HepG2 (cell line): ENCODE measurements around the gene IL4I1. TPM values are rescaled to one million over a fixed set of nuclear protein-coding genes. Genes with fewer than 3 reads are reported as not detected.

Experiments
- AFF4 ChIP-seq: sonication (generic); formaldehyde crosslinking; IDR thresholded peaks from 2 replicates; pipeline ENCODE4 v1.4.0; 2020; ENCODE audit warnings: missing genetic modification reagents
- AGO1 ChIP-seq: fragments of 200-400 bp; formaldehyde crosslinking; IDR thresholded peaks from 2 replicates; pipeline ENCODE4 v1.6.1; 2017; ENCODE audit warnings: mild to moderate bottlenecking, low read depth, low read length, moderate library complexity; ENCODE audit not compliant: poor library complexity, severe bottlenecking
- BCL6 ChIP-seq: IDR thresholded peaks from 2 replicates; pipeline ENCODE4 v1.6.1; 2016; ENCODE audit warnings: missing genetic modification reagents, missing compliant biosample characterization
- DBP ChIP-seq: sonication (generic); formaldehyde crosslinking; IDR thresholded peaks from 2 replicates; pipeline ENCODE4 v1.4.0; 2020; ENCODE audit warnings: missing genetic modification reagents; ENCODE audit errors: not compliant biosample characterization
- HIVEP1 ChIP-seq: sonication (generic); formaldehyde crosslinking; IDR thresholded peaks from 2 replicates; pipeline ENCODE4 v1.4.0; 2020; ENCODE audit warnings: mild to moderate bottlenecking, missing genetic modification reagents
- HNRNPH1 ChIP-seq: fragments of 200-400 bp; formaldehyde crosslinking; optimal IDR thresholded peaks from 2 replicates; pipeline ENCODE3; 2017; ENCODE audit warnings: mild to moderate bottlenecking, low read depth, low read length
- HNRNPL ChIP-seq: fragments of 200-400 bp; formaldehyde crosslinking; IDR thresholded peaks from 2 replicates; pipeline ENCODE4 v1.6.1; 2017; ENCODE audit warnings: mild to moderate bottlenecking, low read depth, low read length
- PAXIP1 ChIP-seq: sonication (generic); formaldehyde crosslinking; conservative IDR thresholded peaks from 2 replicates; pipeline ENCODE4 v1.4.0; 2020; ENCODE audit warnings: mild to moderate bottlenecking, missing genetic modification reagents, moderate library complexity
- REPIN1 ChIP-seq: sonication (generic); formaldehyde crosslinking; IDR thresholded peaks from 2 replicates; pipeline ENCODE4 v1.8.0; 2022; ENCODE audit warnings: missing genetic modification reagents, low read depth, mild to moderate bottlenecking, borderline replicate concordance
- RFXAP ChIP-seq: sonication (generic); formaldehyde crosslinking; IDR thresholded peaks from 2 replicates; pipeline ENCODE4 v1.4.0; 2020; ENCODE audit warnings: missing genetic modification reagents, borderline replicate concordance
- SMYD3 ChIP-seq: sonication (generic); formaldehyde crosslinking; IDR thresholded peaks from 2 replicates; pipeline ENCODE4 v1.8.1; 2023; ENCODE audit warnings: mild to moderate bottlenecking, missing genetic modification reagents
- ZBTB7A ChIP-seq: sonication (generic); formaldehyde crosslinking; IDR thresholded peaks from 2 replicates; pipeline ENCODE4 v1.8.0; 2022; ENCODE audit warnings: mild to moderate bottlenecking, missing genetic modification reagents
- ZMYM4 ChIP-seq: sonication (generic); formaldehyde crosslinking; IDR thresholded peaks from 2 replicates; pipeline ENCODE4 v1.8.1; 2023; ENCODE audit warnings: mild to moderate bottlenecking, missing genetic modification reagents
- ZNF160 ChIP-seq: sonication (generic); formaldehyde crosslinking; IDR thresholded peaks from 2 replicates; pipeline ENCODE4 v1.8.0; 2022; ENCODE audit warnings: mild to moderate bottlenecking, inconsistent platforms, missing genetic modification reagents
- ZNF18 ChIP-seq: sonication (generic); formaldehyde crosslinking; IDR thresholded peaks from 2 replicates; pipeline ENCODE4 v1.8.0; 2022; ENCODE audit warnings: mild to moderate bottlenecking, missing genetic modification reagents; ENCODE audit not compliant: insufficient replicate concordance
- ZNF282 ChIP-seq: fragments of 450-650 bp; IDR thresholded peaks from 2 replicates; pipeline ENCODE4 v1.6.1; 2018; ENCODE audit not compliant: partially characterized antibody
- ZNF296 ChIP-seq: sonication (generic); formaldehyde crosslinking; conservative IDR thresholded peaks from 2 replicates; pipeline ENCODE4 v1.5.0; 2020; ENCODE audit warnings: mild to moderate bottlenecking, missing genetic modification reagents
- ZNF367 ChIP-seq: sonication (generic); formaldehyde crosslinking; IDR thresholded peaks from 2 replicates; pipeline ENCODE4 v1.4.0; 2020; ENCODE audit warnings: missing genetic modification reagents, borderline replicate concordance
- ZNF776 ChIP-seq: sonication (generic); formaldehyde crosslinking; IDR thresholded peaks from 2 replicates; pipeline ENCODE4 v1.4.0; 2020; ENCODE audit warnings: mild to moderate bottlenecking, missing genetic modification reagents
- polyA plus RNA-seq, 8 experiments: library from polyadenylated mRNA; depleted of rRNA in 3 of 8; stranded (reverse) in 7 of 8; unstranded in 1 of 8; fragments of >200 nt; fragmentation: Illumina TruSeq in 4 of 8; extraction: Trizol in 4 of 8; gene quantifications; 2 replicates each; pipeline versions ENCODE4 v1.2.1 to v1.2.3, GENCODE V29; 2011 to 2016; ENCODE audit warnings: low read depth in 4 of 8, missing spikeins in 1 of 8, mixed read lengths in 1 of 8; ENCODE audit not compliant: insufficient read depth in 1 of 8
- total RNA-seq, 5 experiments: library from RNA; depleted of rRNA; stranded (reverse); fragments of >200 nt; fragmentation: Illumina TruSeq; extraction: Trizol; gene quantifications; 2 replicates each; pipeline ENCODE4 v1.2.3, GENCODE V29; 2016; ENCODE audit warnings: low read depth in 1 of 5

Gene IL4I1
- total and polyA plus RNA-seq, 2 of the 13 experiments (the other 11 are each of a cell fraction or from before 2014, with no cell fraction given): not detected

- TF ChIP-seq AFF4 (CRISPR knock-in tag) (0 out of 2 replicates have a peak, but pooled peaks have one; percentile 31), BCL6 (0 out of 2 replicates have a peak, but pooled peaks have one; percentile 7), RFXAP (CRISPR knock-in tag) (no peak), ZNF18 (CRISPR knock-in tag) (peak; percentile 25), ZMYM4 (CRISPR knock-in tag) (peak; percentile 43; the same call in 1 of the 2 replicates), DBP (CRISPR knock-in tag) (no peak), HNRNPL (no peak), ZNF160 (CRISPR knock-in tag) (peak; percentile 75), ZNF776 (CRISPR knock-in tag) (peak; percentile 50; the same call in 1 of the 2 replicates), REPIN1 (CRISPR knock-in tag) (peak; percentile 74), ZNF282 (no peak), HIVEP1 (CRISPR knock-in tag) (0 out of 2 replicates have a peak, but pooled peaks have one; percentile 16), HNRNPH1 (no peak), AGO1 (peak; percentile 37), ZBTB7A (no peak), ZNF367 (CRISPR knock-in tag) (no peak), PAXIP1 (CRISPR knock-in tag) (no peak), ZNF296 (CRISPR knock-in tag) (no peak), SMYD3 (CRISPR knock-in tag) (no peak; the same call in 1 of the 2 replicates)
Measured at GRCh38 chr19:49876422-49877019, 20.2 kb downstream of the IL4I1 start (continued).
